GM23338 (cell line): Measurements from ENCODE around the gene NEURL1. TPM values are rescaled to one million over a fixed set of nuclear protein-coding genes. Genes with fewer than 3 reads are reported as not detected.

Experiments
- ATAC-seq: fragments of 200-7000 bp; cut with Tn5 transposase; 3 replicates; pipeline ENCODE4 v1.9.1; 2020
- DNase-seq: peaks from one replicate; pipeline ENCODE4 v3.0.0-alpha.2; 2015; ENCODE audit warnings: low spot score
- H2AFZ ChIP-seq: fragments of 200-600 bp; sonication (generic); 2 replicates; pipeline ENCODE4 v1.8.0; 2016; ENCODE audit warnings: antibody characterized with exemption, mild to moderate bottlenecking, moderate library complexity
- H3F3A ChIP-seq: fragments of 200-600 bp; sonication (generic); replicated peaks from 2 replicates; pipeline ENCODE4 v1.8.0; 2017; ENCODE audit warnings: antibody characterized with exemption, mixed run types, low read depth
- H3K27ac ChIP-seq: fragments of 200-600 bp; sonication (generic); 2 replicates; pipeline ENCODE4 v1.6.1; 2016; ENCODE audit warnings: low read depth
- H3K27me3 ChIP-seq: fragments of 200-600 bp; sonication (generic); 2 replicates; pipeline ENCODE4 v1.8.0; 2016; ENCODE audit warnings: mild to moderate bottlenecking, mixed run types, moderate library complexity; ENCODE audit not compliant: insufficient read depth
- H3K36me3 ChIP-seq: fragments of 200-600 bp; sonication (generic); 2 replicates; pipeline ENCODE4 v1.8.0; 2016; ENCODE audit warnings: mild to moderate bottlenecking; ENCODE audit not compliant: insufficient read depth
- H3K4me1 ChIP-seq: fragments of 200-600 bp; sonication (generic); 2 replicates; pipeline ENCODE4 v1.8.0; 2016; ENCODE audit warnings: mild to moderate bottlenecking, moderate library complexity; ENCODE audit not compliant: insufficient read depth
- H3K4me2 ChIP-seq: fragments of 200-600 bp; sonication (generic); 2 replicates; pipeline ENCODE4 v1.7.1; 2017; ENCODE audit warnings: mixed run types
- H3K4me3 ChIP-seq: fragments of 200-600 bp; sonication (generic); 2 replicates; pipeline ENCODE4 v1.6.1; 2016; ENCODE audit warnings: mixed run types
- H3K79me2 ChIP-seq: fragments of 200-600 bp; sonication (generic); replicated peaks from 2 replicates; pipeline ENCODE4 v1.8.0; 2017; ENCODE audit warnings: mild to moderate bottlenecking; ENCODE audit not compliant: insufficient read depth
- H3K9me2 ChIP-seq: fragments of 200-600 bp; sonication (generic); 2 replicates; pipeline ENCODE4 v1.8.0; 2017; ENCODE audit not compliant: insufficient read depth
- H4K20me1 ChIP-seq: fragments of 200-600 bp; sonication (generic); replicated peaks from 2 replicates; pipeline ENCODE4 v1.8.0; 2017; ENCODE audit warnings: mild to moderate bottlenecking; ENCODE audit not compliant: insufficient read depth
- H3K27ac Mint-ChIP-seq: 2 replicates; pipeline ENCODE4 v1.8.0; 2020; ENCODE audit warnings: inconsistent platforms, mild to moderate bottlenecking, moderate library complexity, mixed read lengths
- H3K27me3 Mint-ChIP-seq: 3 replicates; pipeline ENCODE4 v1.8.0; 2022; ENCODE audit warnings: low read depth, mild to moderate bottlenecking, moderate library complexity, mixed read lengths, inconsistent platforms; ENCODE audit not compliant: insufficient read depth, poor library complexity
- H3K36me3 Mint-ChIP-seq: 3 replicates; pipeline ENCODE4 v1.8.0; 2021; ENCODE audit warnings: low read depth, mild to moderate bottlenecking, inconsistent platforms, moderate library complexity, mixed read lengths
- H3K4me1 Mint-ChIP-seq: 3 replicates; pipeline ENCODE4 v1.8.0; 2020; ENCODE audit warnings: mild to moderate bottlenecking, inconsistent platforms, mixed read lengths
- H3K4me3 Mint-ChIP-seq: 3 replicates; pipeline ENCODE4 v1.8.0; 2021; ENCODE audit warnings: moderate library complexity, mild to moderate bottlenecking, inconsistent platforms, mixed read lengths
- H3K9me3 Mint-ChIP-seq: 3 replicates; pipeline ENCODE4 v1.8.0; 2020; ENCODE audit warnings: moderate library complexity, mild to moderate bottlenecking, inconsistent platforms, mixed read lengths
- CTCF ChIP-seq, 2 experiments: fragments of 200-600 bp in 1 of 2; sonication (generic) in 1 of 2; conservative IDR thresholded peaks; 2 replicates each; pipeline versions ENCODE4 v1.5.1 to v1.6.1; 2016 to 2017; ENCODE audit warnings: antibody characterized with exemption in 2 of 2, low read depth in 2 of 2, mild to moderate bottlenecking in 2 of 2, moderate library complexity in 1 of 2
- ETS1 ChIP-seq: IDR thresholded peaks from 2 replicates; pipeline ENCODE4 v1.6.1; 2016; ENCODE audit warnings: antibody characterized with exemption
- EZH2 ChIP-seq: fragments of 200-600 bp; sonication (generic); IDR thresholded peaks from one replicate; pipeline ENCODE4 v1.8.0; 2017; ENCODE audit warnings: antibody characterized with exemption, mild to moderate bottlenecking, low read depth; ENCODE audit not compliant: unreplicated experiment
- EZH2phosphoT487 ChIP-seq: fragments of 200-600 bp; sonication (generic); IDR thresholded peaks from one replicate; pipeline ENCODE4 v1.8.1; 2018; ENCODE audit warnings: antibody characterized with exemption; ENCODE audit not compliant: unreplicated experiment
- JUNB ChIP-seq: IDR thresholded peaks from one replicate; pipeline ENCODE4 v1.6.1; 2016; ENCODE audit warnings: antibody characterized with exemption; ENCODE audit not compliant: unreplicated experiment
- POLR2AphosphoS5 ChIP-seq: IDR thresholded peaks from 2 replicates; pipeline ENCODE4 v1.6.1; 2016; ENCODE audit warnings: antibody characterized with exemption, low read depth
- STAT1 ChIP-seq: IDR thresholded peaks from one replicate; pipeline ENCODE4 v1.6.1; 2016; ENCODE audit warnings: antibody characterized with exemption; ENCODE audit not compliant: unreplicated experiment
- ZNF114 ChIP-seq: fragments of 250-450 bp; sonication (Bioruptor Pico); IDR thresholded peaks from 2 replicates; pipeline ENCODE4 v1.5.0; 2020; ENCODE audit warnings: mild to moderate bottlenecking, moderate library complexity
- ZNF331 ChIP-seq: fragments of 250-450 bp; sonication (Bioruptor Pico); IDR thresholded peaks from 2 replicates; pipeline ENCODE4 v1.5.0; 2020; ENCODE audit warnings: low read depth, mild to moderate bottlenecking, moderate library complexity
- ZNF462 ChIP-seq: fragments of 250-450 bp; sonication (Bioruptor Pico); IDR thresholded peaks from 2 replicates; pipeline ENCODE4 v1.5.0; 2020; ENCODE audit warnings: mild to moderate bottlenecking, moderate library complexity
- polyA plus RNA-seq: library from polyadenylated mRNA; unstranded; fragments of >200 nt; fragmentation: Nextera tagmentation; extraction: Ambion mirVana; gene quantifications from 2 replicates; pipeline ENCODE4 v1.2.1, GENCODE V29; 2016
- total RNA-seq: library from RNA; depleted of rRNA; stranded (reverse); fragments of >200 nt; shearing (Covaris generic); gene quantifications from 2 replicates; pipeline ENCODE4 v1.2.3, GENCODE V29; 2014

The NEURL1 gene
- total and polyA plus RNA-seq, 2 experiments from 2014 or later = 0.82 to 1.1 TPM

- no peak overlapping the region for H3K4me2 ChIP-seq
- H3K9me3 Mint-ChIP-seq = no peaks in the 10 kb centered on the region
- no peaks in the 10 kb centered on the region for H3K9me2 ChIP-seq
- H3K4me3 Mint-ChIP-seq = no peak overlapping the region
- no peak overlapping the region for H3K4me3 ChIP-seq
- H3K27ac Mint-ChIP-seq = no peak overlapping the region
- H3K4me1 Mint-ChIP-seq = no peaks in the 10 kb centered on the region; the same call in 2 of the 3 replicates
- H3K27me3 ChIP-seq = no peaks in the 10 kb centered on the region
- H3K27me3 Mint-ChIP-seq = peaks cover 6% of the 10 kb centered on the region
- no peaks in the 10 kb centered on the region for H3K79me2 ChIP-seq
- no peak for DNase-seq
- no peak for TF ChIP-seq STAT1
- TF ChIP-seq POLR2AphosphoS5 = no peak
- no peak for TF ChIP-seq ZNF114
- TF ChIP-seq CTCF (conservative IDR thresholded peaks at IDR 0.05; ENCODE audit: low read depth in 2 of 2) = no peak
- no peaks in the 10 kb centered on the region for H3K4me1 ChIP-seq
- no peaks in the 10 kb centered on the region for H3K36me3 Mint-ChIP-seq
- no peak overlapping the region for H2AFZ ChIP-seq
- no peaks in the 10 kb centered on the region for H3F3A ChIP-seq
- no peaks in the 10 kb centered on the region for H4K20me1 ChIP-seq
- no peak for ATAC-seq
- no peaks in the 10 kb centered on the region for H3K36me3 ChIP-seq
- no peak overlapping the region for H3K27ac ChIP-seq
Measured at GRCh38 chr10:103572347-103573204, 79.1 kb downstream of the NEURL1 start.

- Histone ChIP-seq H4K20me1 (no peaks in the 10 kb centered on the region), H3K4me3 (no peak overlapping the region), H3K27me3 (no peaks in the 10 kb centered on the region), H3K36me3 (no peaks in the 10 kb centered on the region), H3K4me2 (no peak overlapping the region), H3K9me2 (no peaks in the 10 kb centered on the region), H2AFZ (no peak overlapping the region), H3F3A (no peaks in the 10 kb centered on the region), H3K79me2 (no peaks in the 10 kb centered on the region), H3K27ac (no peak overlapping the region), H3K4me1 (no peaks in the 10 kb centered on the region)
- peaks cover 6% of the 10 kb centered on the region for H3K27me3 Mint-ChIP-seq
- DNase-seq (no peak), ATAC-seq (no peak)
- H3K27ac Mint-ChIP-seq = no peak overlapping the region
- H3K4me1 Mint-ChIP-seq = no peaks in the 10 kb centered on the region; the same call in 2 of the 3 replicates
- H3K36me3 Mint-ChIP-seq = no peaks in the 10 kb centered on the region
- TF ChIP-seq ETS1 (no peak), EZH2 (no peak), ZNF331 (CRISPR knock-in tag) (no peak), ZNF114 (no peak), EZH2phosphoT487 (no peak), JUNB (no peak), ZNF462 (CRISPR knock-in tag) (no peak)
- H3K9me3 Mint-ChIP-seq = no peaks in the 10 kb centered on the region
- no peak overlapping the region for H3K4me3 Mint-ChIP-seq
Measured at GRCh38 chr10:103573205-103573487, 79.6 kb downstream of the NEURL1 start.
